Measurements from ENCODE around the gene TRPV6.

TRPV6 gene

DNA sequence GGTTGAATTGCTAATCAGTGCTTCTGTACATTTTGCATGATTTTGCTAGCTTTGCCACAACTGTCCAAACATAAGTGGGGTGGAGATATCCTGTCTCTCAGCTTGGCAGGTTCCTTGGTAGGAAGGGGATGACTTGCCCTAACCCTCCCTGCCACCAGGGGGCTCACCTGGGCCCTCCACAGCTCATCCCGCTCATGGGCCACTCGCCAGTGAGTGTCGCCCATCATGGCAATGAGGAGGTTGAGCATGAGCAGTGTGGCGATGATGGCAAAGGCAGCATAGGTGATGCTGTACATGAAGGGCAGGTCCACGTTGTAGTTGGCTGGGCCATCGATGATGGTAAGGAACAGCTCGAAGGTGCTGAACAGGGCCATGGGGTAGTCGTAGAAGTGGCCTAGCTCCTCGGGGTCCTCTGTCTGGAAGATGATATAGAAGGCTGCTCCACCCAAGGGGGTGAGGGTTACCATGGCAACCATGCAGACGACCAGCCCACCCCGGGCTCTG is 12.2 kb downstream of the TRPV6 start:
- Histone ChIP-seq H3K4me3 (replicated peaks; ENCODE audit: insufficient read depth, low read length) (no peak overlapping the region), H3K27me3 (ENCODE audit: insufficient read depth, poor library complexity, severe bottlenecking) (no peaks in the 10 kb centered on the region), H3K27ac (replicated peaks) (no peak overlapping the region)
- TF ChIP-seq, protein P1, sequence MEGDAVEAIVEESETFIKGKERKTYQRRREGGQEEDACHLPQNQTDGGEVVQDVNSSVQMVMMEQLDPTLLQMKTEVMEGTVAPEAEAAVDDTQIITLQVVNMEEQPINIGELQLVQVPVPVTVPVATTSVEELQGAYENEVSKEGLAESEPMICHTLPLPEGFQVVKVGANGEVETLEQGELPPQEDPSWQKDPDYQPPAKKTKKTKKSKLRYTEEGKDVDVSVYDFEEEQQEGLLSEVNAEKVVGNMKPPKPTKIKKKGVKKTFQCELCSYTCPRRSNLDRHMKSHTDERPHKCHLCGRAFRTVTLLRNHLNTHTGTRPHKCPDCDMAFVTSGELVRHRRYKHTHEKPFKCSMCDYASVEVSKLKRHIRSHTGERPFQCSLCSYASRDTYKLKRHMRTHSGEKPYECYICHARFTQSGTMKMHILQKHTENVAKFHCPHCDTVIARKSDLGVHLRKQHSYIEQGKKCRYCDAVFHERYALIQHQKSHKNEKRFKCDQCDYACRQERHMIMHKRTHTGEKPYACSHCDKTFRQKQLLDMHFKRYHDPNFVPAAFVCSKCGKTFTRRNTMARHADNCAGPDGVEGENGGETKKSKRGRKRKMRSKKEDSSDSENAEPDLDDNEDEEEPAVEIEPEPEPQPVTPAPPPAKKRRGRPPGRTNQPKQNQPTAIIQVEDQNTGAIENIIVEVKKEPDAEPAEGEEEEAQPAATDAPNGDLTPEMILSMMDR (IDR thresholded peaks at IDR 0.05; ENCODE audit: insufficient read depth, low read length) = peak; percentile 78
- TF ChIP-seq POLR2AphosphoS5 (IDR thresholded peaks at IDR 0.05; ENCODE audit: low read depth) = no peak
- peak; percentile 32 to 57 for DNase-seq (ENCODE audit: low read depth in 1 of 2, low spot score in 1 of 2)

GRCh38 chr7:142872106-142872675 is 13.4 kb downstream of the TRPV6 start:
- H3K4me3 ChIP-seq (replicated peaks; ENCODE audit: insufficient read depth, low read length) = no peak overlapping the region
- peak; percentile 47 to 68 for DNase-seq (ENCODE audit: low read depth in 1 of 2, low spot score in 1 of 2)
- no peak overlapping the region for H3K27ac ChIP-seq (replicated peaks)
- TF ChIP-seq SPI1 (IDR thresholded peaks at IDR 0.05; ENCODE audit: borderline replicate concordance, low read depth) = peak; percentile 81
- TF ChIP-seq, protein P2, sequence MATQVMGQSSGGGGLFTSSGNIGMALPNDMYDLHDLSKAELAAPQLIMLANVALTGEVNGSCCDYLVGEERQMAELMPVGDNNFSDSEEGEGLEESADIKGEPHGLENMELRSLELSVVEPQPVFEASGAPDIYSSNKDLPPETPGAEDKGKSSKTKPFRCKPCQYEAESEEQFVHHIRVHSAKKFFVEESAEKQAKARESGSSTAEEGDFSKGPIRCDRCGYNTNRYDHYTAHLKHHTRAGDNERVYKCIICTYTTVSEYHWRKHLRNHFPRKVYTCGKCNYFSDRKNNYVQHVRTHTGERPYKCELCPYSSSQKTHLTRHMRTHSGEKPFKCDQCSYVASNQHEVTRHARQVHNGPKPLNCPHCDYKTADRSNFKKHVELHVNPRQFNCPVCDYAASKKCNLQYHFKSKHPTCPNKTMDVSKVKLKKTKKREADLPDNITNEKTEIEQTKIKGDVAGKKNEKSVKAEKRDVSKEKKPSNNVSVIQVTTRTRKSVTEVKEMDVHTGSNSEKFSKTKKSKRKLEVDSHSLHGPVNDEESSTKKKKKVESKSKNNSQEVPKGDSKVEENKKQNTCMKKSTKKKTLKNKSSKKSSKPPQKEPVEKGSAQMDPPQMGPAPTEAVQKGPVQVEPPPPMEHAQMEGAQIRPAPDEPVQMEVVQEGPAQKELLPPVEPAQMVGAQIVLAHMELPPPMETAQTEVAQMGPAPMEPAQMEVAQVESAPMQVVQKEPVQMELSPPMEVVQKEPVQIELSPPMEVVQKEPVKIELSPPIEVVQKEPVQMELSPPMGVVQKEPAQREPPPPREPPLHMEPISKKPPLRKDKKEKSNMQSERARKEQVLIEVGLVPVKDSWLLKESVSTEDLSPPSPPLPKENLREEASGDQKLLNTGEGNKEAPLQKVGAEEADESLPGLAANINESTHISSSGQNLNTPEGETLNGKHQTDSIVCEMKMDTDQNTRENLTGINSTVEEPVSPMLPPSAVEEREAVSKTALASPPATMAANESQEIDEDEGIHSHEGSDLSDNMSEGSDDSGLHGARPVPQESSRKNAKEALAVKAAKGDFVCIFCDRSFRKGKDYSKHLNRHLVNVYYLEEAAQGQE (IDR thresholded peaks at IDR 0.05; ENCODE audit: insufficient replicate concordance, low read depth) = no peak
- no peak for TF ChIP-seq GABPA (IDR thresholded peaks at IDR 0.05; ENCODE audit: low read depth)
- peak; percentile 71 for TF ChIP-seq POLR2AphosphoS5 (IDR thresholded peaks at IDR 0.05; ENCODE audit: low read depth)
- TF ChIP-seq, protein P1 (IDR thresholded peaks at IDR 0.05; ENCODE audit: insufficient read depth, low read length) = no peak
- no peaks in the 10 kb centered on the region for H3K27me3 ChIP-seq (ENCODE audit: insufficient read depth, poor library complexity, severe bottlenecking)

DNA sequence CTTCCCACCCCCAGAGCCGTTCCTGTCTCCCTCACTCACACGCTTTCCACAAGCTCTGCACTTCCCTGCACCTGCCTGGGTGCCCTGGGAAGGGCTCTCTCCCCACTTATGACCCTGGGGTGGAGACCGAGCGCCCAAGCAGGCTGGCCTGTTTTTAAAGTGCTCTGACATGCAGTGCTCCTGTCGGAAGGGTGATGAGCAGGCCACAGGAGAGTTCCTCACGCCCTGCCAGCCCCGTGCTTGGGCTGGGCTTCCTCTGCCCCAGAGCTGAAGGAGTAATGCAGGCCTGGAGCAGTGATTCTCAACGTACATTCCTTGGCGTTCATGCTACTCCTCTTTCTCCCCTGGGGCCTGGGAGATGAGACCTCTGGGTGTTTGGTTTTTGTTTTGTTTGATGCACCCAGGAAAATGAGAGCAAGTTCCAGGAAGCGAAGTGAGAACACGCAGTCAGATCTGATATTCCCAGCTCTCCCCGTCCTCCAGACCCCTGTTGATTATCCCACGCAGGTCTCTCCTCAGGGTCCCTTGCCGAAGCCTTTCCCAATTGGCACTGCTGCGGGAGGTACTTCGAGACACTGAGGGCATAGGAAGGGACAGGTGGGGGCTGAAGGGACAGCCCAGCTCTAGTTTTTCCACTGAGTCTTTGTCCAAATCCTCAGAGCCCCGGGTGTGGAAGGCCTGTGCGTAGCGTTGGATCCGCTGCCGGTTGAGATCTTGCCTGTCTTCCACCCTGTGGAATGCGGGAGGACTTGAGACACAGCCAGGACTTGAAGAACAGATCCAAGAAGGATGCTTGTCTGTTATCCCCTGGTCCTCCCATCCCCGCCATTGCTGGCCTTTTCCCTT is 14.1 kb downstream of the TRPV6 start:
- TF ChIP-seq, protein P1 (IDR thresholded peaks at IDR 0.05; ENCODE audit: insufficient read depth, low read length) = no peak
- TF ChIP-seq SPI1 (IDR thresholded peaks at IDR 0.05; ENCODE audit: borderline replicate concordance, low read depth) (no peak), POLR2AphosphoS5 (IDR thresholded peaks at IDR 0.05; ENCODE audit: low read depth) (no peak)
- TF ChIP-seq, protein P2 (IDR thresholded peaks at IDR 0.05; ENCODE audit: insufficient replicate concordance, low read depth) = no peak
- DNase-seq (ENCODE audit: low read depth in 1 of 2, low spot score in 1 of 2) = no peak
- no peak overlapping the region for H3K27ac ChIP-seq (replicated peaks)
- no peaks in the 10 kb centered on the region for H3K27me3 ChIP-seq (ENCODE audit: insufficient read depth, poor library complexity, severe bottlenecking)
- H3K4me3 ChIP-seq (replicated peaks; ENCODE audit: insufficient read depth, low read length) = no peak overlapping the region

Measured in HL-60 (cell line).